DMS53 treated with DMSO at 0.1 percent for 48 hours (cell line): ENCODE results near the gene CERK.

Source experiments
- DNase-seq: peaks from one replicate; lab custom pipeline; 2025; ENCODE audit not compliant: unreplicated experiment; lab: John Stamatoyannopoulos, UW

CERK gene

GRCh38 chr22:46663436-46664100, 74.5 kb downstream of the CERK start:
- DNase-seq: no peak

GRCh38 chr22:46663001-46663400, 75.1 kb downstream of the CERK start:
- no peak for DNase-seq

DNA sequence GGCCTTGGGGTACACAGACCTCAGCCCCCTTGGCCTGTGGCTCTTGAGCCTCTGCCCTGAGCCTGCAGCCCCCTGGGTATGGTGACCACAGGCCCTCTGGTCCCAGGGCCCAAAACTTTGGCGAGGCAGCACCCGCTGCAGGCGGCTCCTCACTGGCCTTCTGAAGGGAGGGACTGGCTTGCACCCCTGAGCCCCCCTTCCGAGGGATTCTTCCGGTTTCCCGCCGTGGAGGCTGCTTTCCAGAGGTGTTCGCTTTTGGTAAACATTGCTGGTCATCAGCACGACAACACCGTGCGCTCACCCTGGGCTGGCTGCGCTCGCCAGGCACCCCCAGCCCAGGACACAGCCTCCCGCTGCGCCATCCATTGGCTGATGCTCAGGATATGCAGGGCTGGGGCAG, 75.8 kb downstream of the CERK start:
- no peak for DNase-seq

DNA sequence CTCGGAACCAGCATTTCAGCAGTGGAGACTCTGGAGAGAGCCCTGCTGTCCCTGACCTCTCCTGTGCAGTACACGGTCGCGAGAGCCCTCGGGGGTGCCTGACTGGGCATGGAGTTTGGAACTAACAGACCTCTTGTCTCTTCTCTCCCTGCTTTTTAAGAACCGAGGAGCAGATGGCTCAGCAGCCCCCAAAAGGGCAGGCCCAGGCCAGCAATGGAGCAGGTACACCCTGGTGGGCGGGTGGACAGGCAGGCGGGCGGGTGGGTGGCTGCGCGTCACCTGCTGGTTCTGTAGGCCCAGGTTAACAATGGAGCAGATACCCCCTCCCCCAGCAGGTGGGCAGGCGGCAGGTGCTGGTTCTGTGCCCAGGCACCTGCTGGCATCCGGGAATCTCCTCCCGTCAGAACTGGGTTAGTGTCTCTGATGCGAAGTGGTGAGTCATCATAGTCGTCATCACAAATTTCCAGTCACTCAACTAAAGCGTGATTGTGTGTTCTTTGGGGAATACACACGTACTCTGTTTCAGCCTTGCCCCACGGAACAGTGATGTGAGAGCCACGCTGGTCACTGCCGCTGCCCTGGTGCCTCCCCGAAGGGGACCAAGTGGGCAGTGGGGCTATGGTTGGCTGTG, 76.7 kb downstream of the CERK start:
- DNase-seq: peak; percentile 83

- peak; percentile 77 for DNase-seq
These were observed 77.3 kb downstream of the CERK start for GRCh38 chr22:46660604-46661201.

DNA sequence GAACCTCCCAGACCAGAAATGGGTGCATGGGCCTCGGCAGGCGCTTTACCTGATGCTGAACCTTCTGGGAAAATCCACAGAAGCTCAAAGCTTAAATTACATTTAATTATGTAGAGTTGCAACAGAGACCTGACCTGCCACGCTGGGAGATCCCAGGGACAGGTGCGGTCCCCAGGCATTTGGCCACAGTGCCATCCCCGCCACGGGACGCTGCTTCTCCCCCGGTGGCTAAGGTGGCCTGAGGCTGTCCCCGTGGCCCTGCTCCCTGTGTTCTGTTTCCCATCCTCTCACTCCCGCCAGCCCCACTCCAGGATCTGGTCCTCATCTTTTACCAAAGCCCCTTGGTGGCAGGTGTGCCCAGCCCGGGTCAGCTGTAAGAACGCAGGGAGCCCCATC, 78.3 kb downstream of the CERK start:
- DNase-seq: no peak

- DNase-seq: no peak
These were observed 78.8 kb downstream of the CERK start for GRCh38 chr22:46659059-46659790.

DNA sequence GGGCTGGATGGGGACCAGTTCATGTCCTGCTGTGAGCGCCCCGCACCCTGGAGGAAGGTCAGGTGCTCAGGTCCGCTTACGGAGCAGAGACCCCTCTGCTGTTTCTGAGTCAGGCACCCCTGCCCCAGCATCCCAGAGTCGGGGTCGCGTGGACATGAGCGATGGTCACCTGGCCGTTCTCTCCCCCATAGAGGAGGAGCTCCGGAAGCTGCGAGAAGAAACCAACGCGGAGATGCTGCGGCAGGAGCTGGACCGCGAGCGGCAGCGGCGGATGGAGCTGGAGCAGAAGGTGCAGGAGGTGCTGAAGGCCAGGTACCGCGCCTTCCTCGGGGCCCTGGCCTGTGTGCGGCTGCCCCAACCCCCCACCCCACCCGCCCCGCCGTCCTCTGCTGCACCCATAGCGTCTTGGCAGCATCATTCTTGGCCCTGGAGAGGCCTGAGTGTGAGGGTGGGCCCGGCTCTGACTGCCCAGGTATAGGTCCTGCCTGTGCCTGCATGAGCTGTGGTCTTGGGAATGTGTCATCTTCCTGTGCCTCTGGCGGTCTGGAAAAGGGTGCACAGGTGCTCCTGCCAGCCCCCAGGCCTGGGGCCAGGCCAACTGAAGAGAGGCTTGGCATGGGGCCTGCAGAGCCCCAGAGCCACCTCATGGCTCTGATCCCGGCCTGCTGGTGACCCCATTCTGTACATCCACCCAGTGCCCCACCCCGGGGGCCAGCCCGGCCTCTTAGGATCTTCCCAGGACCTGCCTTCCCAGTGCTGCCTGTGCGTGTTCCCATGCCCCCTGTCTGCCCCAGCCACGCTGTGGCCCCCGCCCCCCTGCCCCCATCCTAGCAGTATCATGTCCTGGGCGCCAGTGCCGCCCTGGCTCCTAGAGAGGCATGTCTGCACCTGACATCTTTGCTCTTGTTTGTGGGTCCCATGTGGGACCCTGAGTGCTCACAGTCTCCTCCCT, 79.8 kb downstream of the CERK start:
- DNase-seq: no peak

GRCh38 chr22:46657655-46657953, 80.4 kb downstream of the CERK start:
- no peak for DNase-seq

- no peak for DNase-seq
These were observed 81.0 kb downstream of the CERK start for GRCh38 chr22:46656856-46657654.

DNA sequence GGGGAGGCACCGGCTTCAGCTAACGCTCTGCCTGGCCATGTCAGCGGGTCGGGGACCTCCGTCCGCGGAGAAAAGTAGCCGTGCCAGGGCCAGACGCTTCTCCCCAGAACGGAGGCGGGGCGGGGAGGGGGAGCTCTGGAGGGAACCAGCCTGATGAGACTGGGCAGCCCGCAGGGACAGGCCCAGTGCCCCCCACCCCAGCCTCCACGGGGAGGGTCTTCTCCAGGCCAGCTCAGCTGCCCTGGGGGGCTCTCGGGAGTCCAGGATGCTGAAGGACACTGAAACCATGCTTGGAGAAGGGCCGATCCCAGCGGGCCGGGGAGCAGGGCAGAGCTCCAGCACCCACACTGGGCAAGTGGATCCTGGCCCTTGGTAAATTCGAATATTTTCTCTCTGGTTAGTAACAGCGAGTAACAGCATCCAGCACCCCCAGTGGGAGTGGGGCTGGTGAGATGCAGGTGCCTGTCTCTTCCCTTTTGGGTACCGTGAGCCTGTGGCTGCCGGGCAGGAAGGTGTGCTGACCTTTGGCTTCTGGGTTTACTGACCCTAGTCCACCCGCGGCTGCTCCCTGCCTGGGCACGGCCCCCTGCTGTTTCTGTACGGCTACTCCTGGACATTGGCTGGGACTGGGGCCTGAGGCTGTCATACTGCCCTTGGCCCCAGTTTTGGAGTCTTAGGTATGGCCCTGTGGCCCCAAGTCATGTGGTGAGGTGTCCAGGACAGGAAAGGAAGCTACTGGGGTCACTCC, 82.0 kb downstream of the CERK start:
- no peak for DNase-seq

GRCh38 chr22:46654927-46655595, 83.0 kb downstream of the CERK start:
- DNase-seq: no peak

- no peak for DNase-seq
These were observed 83.6 kb downstream of the CERK start for GRCh38 chr22:46654426-46654825.

DNA sequence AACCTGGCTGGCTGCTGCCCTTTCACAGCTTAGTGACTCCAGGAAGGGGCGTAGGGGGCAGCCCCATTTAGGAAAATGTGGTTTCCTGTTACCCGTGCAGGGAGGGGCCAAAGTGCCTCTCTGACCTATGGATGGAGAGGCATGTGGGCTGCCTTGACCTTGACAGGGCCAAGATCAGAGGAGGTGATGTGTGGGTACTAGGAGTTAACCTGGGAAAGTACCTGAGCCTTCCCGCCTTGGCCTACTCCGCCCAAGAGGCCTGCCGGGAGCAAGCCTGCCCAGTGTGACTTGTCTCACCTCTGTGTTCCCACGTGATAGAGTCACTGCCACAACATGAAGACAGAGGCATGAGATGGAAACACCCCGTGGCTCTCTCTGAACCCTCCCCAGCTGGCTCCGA, 84.5 kb downstream of the CERK start:
- no peak for DNase-seq

DNA sequence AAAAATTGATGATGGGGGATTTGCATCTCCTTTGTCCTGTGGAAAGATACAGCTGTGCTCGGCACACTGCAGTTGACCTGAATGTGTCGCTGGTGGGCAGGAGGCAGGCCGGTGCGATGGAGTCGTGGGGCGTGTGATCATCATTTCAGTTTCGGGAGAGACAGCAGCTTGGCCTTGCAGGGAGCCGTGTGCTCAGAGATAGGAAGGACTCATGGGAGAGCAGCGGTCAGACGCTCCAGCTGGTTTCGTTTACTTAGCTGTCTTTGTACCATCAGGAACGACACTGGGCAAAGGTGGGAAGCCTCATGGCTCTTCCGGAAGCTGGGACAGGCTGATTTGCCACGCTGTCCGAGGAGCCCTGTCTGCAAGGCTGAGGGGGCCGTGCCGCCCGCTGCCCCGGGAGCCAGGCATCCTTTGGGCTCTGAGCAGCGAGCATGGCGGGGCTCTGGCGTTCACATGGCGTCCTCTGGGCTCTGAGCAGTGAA, 85.2 kb downstream of the CERK start:
- DNase-seq: peak; percentile 64

DNA sequence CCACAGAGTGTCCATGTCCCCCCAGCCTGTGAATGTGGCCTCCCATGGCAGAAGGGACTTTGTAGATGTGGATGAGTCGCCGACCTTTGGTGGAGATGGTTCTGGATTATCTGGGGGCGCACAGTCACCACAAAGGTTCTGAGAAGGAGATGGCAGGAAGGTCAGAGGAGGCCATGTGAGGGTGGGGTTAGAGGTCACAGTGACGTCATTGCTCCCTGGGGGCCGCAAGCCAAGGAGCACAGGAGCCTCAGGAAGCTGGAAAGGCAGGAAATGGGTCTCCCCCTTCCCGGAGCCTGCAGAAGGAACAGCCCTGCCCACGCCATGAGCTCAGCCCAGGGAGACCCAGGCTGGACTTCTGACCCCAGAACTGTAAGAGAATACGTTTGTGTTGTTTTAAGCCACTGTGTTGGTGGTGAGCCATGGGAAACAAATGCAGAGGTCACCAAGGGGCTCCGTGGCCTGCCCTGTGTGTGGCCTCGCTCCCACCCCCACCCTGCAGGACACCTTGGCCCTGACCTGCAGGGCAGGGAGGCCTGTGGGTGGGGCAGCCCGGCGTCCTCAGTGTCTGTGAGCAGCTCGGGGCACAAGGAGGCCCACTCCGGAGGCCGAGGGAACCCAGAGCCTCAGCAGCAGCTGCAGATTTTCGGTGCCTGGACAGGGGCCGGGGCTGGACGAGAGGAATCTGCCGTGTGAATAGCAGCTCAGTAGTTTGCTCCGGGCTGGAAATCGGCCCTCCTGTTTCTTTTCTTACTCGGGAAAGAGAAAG, 85.8 kb downstream of the CERK start:
- DNase-seq: no peak

DNA sequence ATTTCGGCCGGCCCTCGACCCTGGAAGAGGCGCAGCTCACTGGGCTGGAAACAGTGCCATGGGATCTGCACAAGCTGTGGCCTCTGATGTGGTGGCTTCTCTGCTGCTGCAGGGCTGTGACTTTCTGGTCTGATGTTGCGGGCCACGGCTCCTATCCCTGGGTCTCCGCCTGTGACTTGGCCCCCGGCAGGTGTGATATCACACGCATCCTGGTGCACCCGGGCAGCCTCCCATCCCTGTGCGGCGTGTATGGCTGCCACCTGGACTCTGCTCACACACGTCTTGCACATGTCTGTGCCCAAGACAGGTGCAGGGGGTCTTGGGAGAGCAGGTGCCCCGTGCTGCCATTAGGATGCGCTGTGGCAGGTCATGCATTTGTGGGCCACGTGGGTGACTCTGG, 86.7 kb downstream of the CERK start:
- DNase-seq: no peak
